Left forelimb (tissue), 1 donor: ENCODE measurements around the gene SAMD14.
"Not testable (repeated sequence)": the region's sequence is repeated elsewhere in the genome, so short reads cannot be mapped to it uniquely, and the experiment has no call there.

ENCODE experiments used
- DNase-seq: peaks from one replicate; pipeline ENCODE4 v3.0.0-alpha.2; 2018; ENCODE audit warnings: low spot score

Gene SAMD14

DNA sequence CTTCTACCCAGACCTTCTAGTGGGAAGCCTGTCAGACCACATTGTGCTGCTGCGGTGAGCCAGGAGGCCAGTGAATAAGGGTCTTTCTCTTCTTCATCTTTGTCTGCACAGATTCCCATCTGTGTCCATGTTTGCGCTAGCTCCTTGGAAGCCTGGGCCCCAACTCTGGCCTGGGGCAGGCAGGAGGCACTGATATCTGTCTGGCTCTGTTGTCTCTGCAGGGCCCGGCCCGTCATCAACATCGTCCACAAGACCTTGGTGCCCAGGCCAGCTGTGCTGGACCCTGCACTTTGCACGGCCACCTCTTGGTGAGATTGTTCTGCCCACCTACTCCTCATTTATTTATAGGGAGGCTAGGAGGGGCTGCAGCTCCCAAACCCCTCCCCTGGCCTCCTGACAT lies 55.7 kb downstream of the SAMD14 start:
- DNase-seq = no peak

DNA sequence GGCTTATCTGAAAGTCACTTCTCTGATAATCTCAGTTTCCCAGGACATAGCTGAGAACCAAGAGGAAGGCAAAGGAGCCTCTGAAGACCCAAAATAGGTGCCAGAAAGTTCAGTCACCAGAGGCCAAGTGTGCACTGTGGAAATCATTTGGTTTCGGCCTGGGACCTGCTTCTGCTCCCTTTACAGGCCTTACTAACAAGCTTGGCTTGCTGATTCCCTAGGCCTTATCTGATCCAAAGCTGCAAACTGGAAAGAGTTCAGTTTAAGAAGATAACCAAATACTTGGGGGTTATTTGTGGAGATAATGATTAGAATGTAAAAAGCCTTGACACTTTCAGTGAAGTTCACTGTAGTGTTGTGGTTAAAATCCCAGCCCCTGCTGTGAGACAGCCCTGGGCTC lies 57.0 kb downstream of the SAMD14 start:
- DNase-seq = no peak

DNA sequence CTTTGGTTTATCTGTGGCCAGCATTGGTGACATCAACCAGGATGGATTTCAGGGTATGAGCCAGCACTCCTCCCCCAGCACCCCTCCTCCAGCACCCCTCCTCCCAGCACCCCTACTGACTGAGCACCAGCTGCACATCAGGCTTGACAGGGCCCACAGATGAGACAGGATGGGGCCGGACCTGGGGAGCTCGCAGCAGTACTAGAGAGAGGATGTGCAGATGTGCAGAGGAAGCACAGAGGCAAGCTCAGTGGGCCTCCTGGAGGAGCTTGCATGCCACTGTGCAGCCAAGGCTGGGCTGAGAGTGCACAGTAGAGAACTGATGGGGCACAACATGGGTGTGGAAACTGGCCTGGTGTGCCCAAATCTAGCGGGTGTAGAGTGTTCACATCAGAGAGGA lies 57.8 kb downstream of the SAMD14 start:
- DNase-seq = no peak

DNA sequence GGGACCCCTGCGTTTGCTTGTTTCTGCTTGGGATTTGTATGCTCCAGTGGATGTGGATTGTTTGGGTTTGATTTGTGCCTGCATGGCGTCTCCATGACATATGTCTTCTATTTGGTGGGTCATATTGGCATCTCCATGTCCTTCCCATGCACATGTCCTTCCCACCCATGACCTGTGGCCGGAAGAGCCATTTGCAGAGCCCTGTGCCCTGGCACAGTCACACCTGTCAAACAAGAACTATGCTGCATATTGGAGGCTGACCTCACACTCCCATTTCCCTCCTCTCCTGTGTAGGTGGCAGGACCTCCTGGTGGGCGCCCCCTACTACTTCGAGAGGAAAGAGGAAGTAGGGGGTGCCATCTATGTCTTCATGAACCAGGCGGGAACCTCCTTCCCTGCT lies 58.3 kb downstream of the SAMD14 start:
- no peak for DNase-seq

DNA sequence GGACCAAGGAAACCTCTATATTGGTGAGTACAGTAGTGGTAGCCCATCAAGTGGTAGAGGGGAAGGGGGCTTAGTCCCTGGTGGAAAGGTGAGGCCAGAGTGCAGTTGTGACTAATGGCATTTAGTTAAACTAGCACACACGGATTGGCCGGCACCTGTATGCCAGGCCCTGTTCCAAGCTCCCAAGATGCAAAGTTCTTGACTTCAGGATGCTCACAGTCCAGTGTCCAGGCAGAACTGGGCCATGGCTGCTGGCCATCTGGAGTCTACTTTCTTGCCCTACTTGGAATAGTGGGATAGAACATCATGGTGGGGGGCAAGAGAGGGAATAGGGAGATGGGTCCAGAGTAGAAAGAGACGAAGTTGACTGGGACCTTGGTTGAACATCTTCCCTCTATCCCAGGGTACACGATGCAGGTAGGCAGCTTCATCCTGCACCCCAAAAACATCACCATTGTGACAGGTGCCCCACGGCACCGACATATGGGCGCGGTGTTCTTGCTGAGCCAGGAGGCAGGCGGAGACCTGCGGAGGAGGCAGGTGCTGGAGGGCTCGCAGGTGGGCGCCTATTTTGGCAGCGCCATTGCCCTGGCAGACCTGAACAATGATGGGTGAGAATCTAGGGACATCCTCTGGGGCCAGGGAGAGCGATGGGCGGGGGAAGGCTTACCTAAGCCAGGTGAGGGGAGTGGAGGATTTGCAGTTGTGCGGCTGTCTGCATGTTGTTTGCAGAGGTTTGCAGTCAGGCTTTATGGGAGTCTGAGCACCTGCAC lies 58.9 kb downstream of the SAMD14 start:
- DNase-seq = no peak

- no peak for DNase-seq
These were observed 62.0 kb downstream of the SAMD14 start for GRCh38 chr17:50067996-50068395.

DNA sequence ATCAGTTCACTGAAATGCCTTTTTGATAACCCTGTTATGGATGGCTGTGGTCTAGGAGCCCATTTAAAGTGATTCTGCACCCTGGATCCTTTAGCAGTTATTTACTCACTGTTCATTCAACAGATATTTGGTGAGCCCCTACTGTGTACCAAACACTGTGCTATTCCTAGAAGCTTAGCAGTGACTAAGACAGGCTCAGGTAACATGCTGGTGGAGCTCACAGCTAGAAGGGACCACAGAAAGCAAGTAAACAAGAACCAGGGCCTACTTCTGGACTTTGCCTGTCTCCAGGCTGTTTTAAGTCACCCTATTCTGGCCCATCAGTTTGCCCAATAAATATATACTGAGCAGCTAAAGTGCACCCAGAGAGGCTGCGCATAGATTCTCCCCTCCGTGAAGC lies 63.0 kb downstream of the SAMD14 start:
- no peak for DNase-seq

DNA sequence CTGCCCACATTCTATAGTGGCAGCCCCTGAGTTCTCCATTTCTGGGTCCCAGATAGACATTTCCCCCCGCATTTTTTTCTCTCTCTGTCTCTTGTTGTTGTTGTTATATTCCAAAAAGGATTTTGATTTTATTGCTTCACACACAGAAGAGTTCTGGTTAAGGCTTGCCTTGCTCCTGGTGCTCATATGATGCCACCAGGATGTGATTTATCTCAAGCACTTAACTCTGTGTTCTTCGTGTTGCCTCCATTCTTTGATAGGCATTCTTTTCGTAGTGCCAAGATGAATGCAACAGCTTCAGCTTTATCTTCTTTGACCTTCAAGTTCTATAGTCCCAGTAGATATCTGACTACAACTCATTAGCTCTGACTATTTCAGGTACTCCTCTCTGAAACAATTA lies 64.9 kb downstream of the SAMD14 start:
- no peak for DNase-seq

DNA sequence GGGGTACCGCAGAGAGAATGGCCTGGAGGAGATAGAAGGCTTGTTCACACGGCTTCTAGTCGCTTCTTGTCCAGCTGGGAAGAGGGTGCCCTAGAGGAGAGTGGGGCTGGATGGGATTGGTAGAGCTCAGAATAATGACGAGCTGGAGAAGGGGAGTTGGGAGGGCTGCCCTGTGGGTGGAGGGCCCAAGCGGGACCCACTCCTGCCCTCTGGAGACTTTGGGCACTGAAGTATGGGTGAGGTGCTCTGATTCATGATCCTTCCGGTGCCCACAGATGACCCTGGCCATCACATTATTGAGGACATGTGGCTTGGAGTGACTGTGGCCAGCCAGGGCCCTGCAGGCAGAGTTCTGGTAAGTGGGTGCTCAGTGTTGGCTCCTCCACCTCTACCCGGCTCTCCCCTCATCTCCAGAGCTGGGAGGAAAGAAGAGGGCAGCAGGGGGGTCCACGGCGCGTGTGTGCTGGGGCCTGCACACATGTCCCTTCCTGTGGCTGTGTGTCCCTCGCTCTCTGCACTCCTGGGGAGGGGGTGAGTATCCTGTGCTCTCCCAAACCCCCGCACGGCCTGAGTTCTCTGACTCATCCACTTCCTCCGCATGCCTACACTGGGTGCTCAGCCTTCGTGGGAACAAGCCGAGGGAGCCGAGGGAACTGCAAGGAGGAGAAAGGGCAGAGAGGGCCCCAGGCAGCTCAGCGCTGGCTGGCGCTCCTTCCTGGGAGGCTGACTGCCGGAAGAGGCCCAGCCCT lies 65.5 kb downstream of the SAMD14 start:
- DNase-seq = no peak

GRCh38 chr17:50063561-50064252 lies 66.3 kb downstream of the SAMD14 start:
- DNase-seq = no peak

DNA sequence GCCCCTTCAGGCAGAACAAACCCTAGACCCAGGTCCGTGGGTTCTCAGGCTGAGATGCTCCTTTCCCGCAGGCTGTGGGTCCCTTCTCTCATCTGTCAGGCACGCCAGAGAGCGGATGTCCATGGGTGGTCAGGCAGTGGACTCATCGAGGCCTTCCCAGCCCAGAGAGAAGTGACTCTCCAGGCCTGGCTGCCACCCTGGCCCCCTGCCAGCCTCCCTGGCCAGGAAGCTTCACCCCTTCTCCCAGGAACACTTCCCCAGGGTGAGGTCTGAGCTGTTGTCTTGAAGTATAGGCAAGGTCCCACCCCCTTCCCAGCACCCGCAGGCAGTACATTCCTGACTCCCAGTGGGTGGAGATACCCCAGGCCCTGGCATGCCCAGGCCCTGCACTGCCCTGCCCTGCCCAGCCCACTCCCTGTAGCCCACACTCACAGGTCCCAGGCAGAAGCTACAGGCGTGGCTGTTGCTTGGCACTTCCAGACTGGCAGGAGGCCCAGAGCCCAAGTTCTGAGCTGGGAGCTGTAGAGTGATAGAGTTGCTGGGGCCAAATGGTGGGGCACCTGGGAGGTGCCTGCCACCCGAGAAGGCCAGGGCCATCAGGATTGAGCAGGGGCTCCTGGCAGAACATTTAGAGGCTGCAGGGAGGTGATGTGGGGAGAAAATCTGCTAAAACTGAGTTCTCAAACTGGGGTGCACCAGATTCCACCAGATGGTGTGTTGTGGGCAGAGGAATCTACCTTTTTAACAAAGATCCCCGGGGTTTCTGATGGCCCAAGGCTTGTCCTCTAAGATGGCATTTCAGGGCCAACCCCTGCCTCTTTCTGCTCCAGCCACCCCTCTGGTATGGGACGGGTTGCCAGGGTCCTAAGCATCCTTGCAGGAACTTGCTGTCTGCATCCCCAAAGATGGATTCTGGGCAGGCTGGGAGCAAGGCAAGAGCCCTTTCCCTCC lies 67.4 kb downstream of the SAMD14 start:
- DNase-seq = no peak

- DNase-seq = not testable (repeated sequence)
These were observed 68.3 kb downstream of the SAMD14 start for GRCh38 chr17:50061713-50062045.

DNA sequence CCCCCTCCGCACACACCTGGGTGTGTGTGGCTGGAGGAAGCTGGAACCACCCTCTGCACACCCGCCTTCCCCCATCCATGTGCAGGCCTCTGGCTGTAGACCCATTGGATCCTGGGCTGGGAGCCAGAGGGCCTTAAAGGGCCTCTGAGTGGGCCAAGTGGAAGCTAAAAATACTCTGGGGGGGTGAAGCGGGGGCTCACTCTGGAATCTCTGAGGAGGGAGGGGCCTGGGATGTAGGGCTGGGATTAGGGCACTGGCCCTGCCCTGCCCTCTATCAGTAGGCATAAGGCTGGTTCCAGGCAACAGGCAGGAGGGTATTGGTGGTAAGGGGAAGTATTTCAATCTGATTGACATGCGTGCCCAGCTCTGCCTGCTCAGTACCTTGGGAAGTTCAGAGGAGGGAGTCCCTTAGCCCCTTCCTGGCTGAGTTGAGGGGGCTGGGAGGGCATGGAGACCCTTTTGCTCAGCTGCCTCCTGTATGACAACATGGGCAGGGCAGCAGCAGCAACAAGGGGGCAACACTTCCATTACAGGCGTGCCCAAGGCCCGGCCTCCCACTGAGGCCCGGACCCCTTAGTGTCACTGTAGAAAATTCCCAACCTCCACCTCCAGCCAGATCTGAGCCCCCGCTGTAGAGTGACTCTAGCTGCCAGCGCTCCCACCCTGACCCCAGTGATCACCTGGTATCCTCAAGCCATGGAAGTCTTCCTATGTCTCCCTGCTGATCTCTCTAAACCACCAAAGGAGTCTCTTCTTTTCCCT lies 68.8 kb downstream of the SAMD14 start:
- no peak for DNase-seq
